ENCODE results near the gene SLC30A5. TPM values are rescaled to one million over a fixed set of nuclear protein-coding genes. Genes with fewer than 3 reads are reported as not detected.
"Not testable (repeated sequence)": the region's sequence is repeated elsewhere in the genome, so short reads cannot be mapped to it uniquely, and the experiment has no call there.

SLC30A5 gene
- total RNA-seq, 1 donor from 2014 or later: 45.6 TPM

GRCh38 chr5:69138766-69139165 lies 45.0 kb downstream of the SLC30A5 start:
- H3K4me3 Mint-ChIP-seq: no peak overlapping the region
- Histone ChIP-seq H3K36me3 (no peaks in the 10 kb centered on the region), H3K4me2 (no peak overlapping the region), H2AFZ (replicated peaks) (no peak overlapping the region), H3K79me2 (ENCODE audit: low read depth) (no peaks in the 10 kb centered on the region), H3K27ac (no peak overlapping the region), H3K27me3 (no peaks in the 10 kb centered on the region), H3K4me3 (no peak overlapping the region), H3K4me1 (no peaks in the 10 kb centered on the region), H4K20me1 (ENCODE audit: low read depth) (no peaks in the 10 kb centered on the region), H3K9ac (no peak overlapping the region), H3K9me3 (ENCODE audit: low read depth) (no peaks in the 10 kb centered on the region), H3F3A (ENCODE audit: low read depth) (no peaks in the 10 kb centered on the region)
- peaks cover 15% of the 10 kb centered on the region for H3K9me3 Mint-ChIP-seq
- H3K27me3 Mint-ChIP-seq (ENCODE audit: insufficient read depth, low read depth): no peaks in the 10 kb centered on the region
- H3K4me1 Mint-ChIP-seq: no peaks in the 10 kb centered on the region
- TF ChIP-seq EZH2phosphoT487 (IDR thresholded peaks at IDR 0.05) (no peak), EZH2 (IDR thresholded peaks at IDR 0.05) (no peak), CTCF (IDR thresholded peaks at IDR 0.05) (no peak)
- H3K27ac Mint-ChIP-seq: no peak overlapping the region
- H3K36me3 Mint-ChIP-seq: peaks cover 4% of the 10 kb centered on the region
- DNase-seq (ENCODE audit: low spot score): no peak

GRCh38 chr5:69140239-69140638 lies 46.4 kb downstream of the SLC30A5 start:
- H3K27me3 Mint-ChIP-seq (ENCODE audit: insufficient read depth, low read depth); H3K27me3 ChIP-seq; H3K4me1 ChIP-seq; H4K20me1 ChIP-seq (ENCODE audit: low read depth); H3F3A ChIP-seq (ENCODE audit: low read depth); H3K9me3 ChIP-seq (ENCODE audit: low read depth); H3K4me2 ChIP-seq; H2AFZ ChIP-seq (replicated peaks); H3K36me3 ChIP-seq; H3K9ac ChIP-seq; H3K36me3 Mint-ChIP-seq; H3K4me3 ChIP-seq; H3K4me3 Mint-ChIP-seq; DNase-seq (ENCODE audit: low spot score); H3K79me2 ChIP-seq (ENCODE audit: low read depth); H3K27ac ChIP-seq; H3K4me1 Mint-ChIP-seq; H3K27ac Mint-ChIP-seq: not testable (repeated sequence)
- H3K9me3 Mint-ChIP-seq: peaks cover 15% of the 10 kb centered on the region

GRCh38 chr5:69140827-69141226 lies 47.0 kb downstream of the SLC30A5 start:
- no peaks in the 10 kb centered on the region for H3K9me3 ChIP-seq (ENCODE audit: low read depth)
- DNase-seq (ENCODE audit: low spot score): no peak

GRCh38 chr5:69148576-69148975 lies 54.8 kb downstream of the SLC30A5 start:
- H3K27ac Mint-ChIP-seq: peak overlapping the region; percentile 85
- H3K9ac ChIP-seq; H3K4me3 Mint-ChIP-seq; H3K9me3 ChIP-seq (ENCODE audit: low read depth); H3K4me1 Mint-ChIP-seq; H3K27me3 Mint-ChIP-seq (ENCODE audit: insufficient read depth, low read depth); H3K27me3 ChIP-seq; H3K4me2 ChIP-seq; H4K20me1 ChIP-seq (ENCODE audit: low read depth); H3K36me3 Mint-ChIP-seq; H2AFZ ChIP-seq (replicated peaks); H3K36me3 ChIP-seq; H3K9me3 Mint-ChIP-seq; H3F3A ChIP-seq (ENCODE audit: low read depth); H3K4me3 ChIP-seq; DNase-seq (ENCODE audit: low spot score); H3K4me1 ChIP-seq; H3K27ac ChIP-seq; H3K79me2 ChIP-seq (ENCODE audit: low read depth): not testable (repeated sequence)

More at GRCh38 chr5:69140827-69141226, 47.0 kb downstream of the SLC30A5 start:
- no peak overlapping the region for H3K27ac ChIP-seq
- H4K20me1 ChIP-seq (ENCODE audit: low read depth): no peaks in the 10 kb centered on the region
- Mint-ChIP-seq H3K27ac (no peak overlapping the region), H3K4me3 (no peak overlapping the region), H3K36me3 (no peaks in the 10 kb centered on the region), H3K4me1 (no peaks in the 10 kb centered on the region), H3K27me3 (ENCODE audit: insufficient read depth, low read depth) (peaks cover 2% of the 10 kb centered on the region), H3K9me3 (peaks cover 15% of the 10 kb centered on the region)
- H3K36me3 ChIP-seq: no peaks in the 10 kb centered on the region
- no peak overlapping the region for H3K9ac ChIP-seq
- H3K4me3 ChIP-seq: no peak overlapping the region
- H3F3A ChIP-seq (ENCODE audit: low read depth): no peaks in the 10 kb centered on the region
- H3K4me1 ChIP-seq: no peaks in the 10 kb centered on the region
- H2AFZ ChIP-seq (replicated peaks): no peak overlapping the region
- no peak overlapping the region for H3K4me2 ChIP-seq
- H3K27me3 ChIP-seq: no peaks in the 10 kb centered on the region
- no peaks in the 10 kb centered on the region for H3K79me2 ChIP-seq (ENCODE audit: low read depth)
- TF ChIP-seq CTCF (IDR thresholded peaks at IDR 0.05): no peak
- TF ChIP-seq EZH2 (IDR thresholded peaks at IDR 0.05): no peak
- TF ChIP-seq EZH2phosphoT487 (IDR thresholded peaks at IDR 0.05): no peak

Measured in neural progenitor cell (in vitro differentiated cells).